HepG2 (cell line): Measurements from ENCODE around the gene MCM6. TPM values are rescaled to one million over a fixed set of nuclear protein-coding genes. Genes with fewer than 3 reads are reported as not detected.

Source experiments
- ATAC-seq: fragments of 200-7000 bp; cut with Tn5 transposase; 3 replicates; pipeline ENCODE4 v1.9.1; 2020; ENCODE audit warnings: mild to moderate bottlenecking, moderate library complexity
- BruUV-seq: library from RNA; stranded (reverse); fragments of 400-500 nt; replicated peaks from 2 replicates; lab custom pipeline; 2021; lab: Mats Ljungman, UMichigan
- CTCF ChIA-PET: fragments of 300-600 bp; formaldehyde crosslinking; extraction: SDS; loops from one replicate; lab custom pipeline; 2021; ENCODE audit warnings: low total read pairs, inconsistent platforms, low intra/inter-chr PET ratio; lab: Yijun Ruan, JAX
- POLR2A ChIA-PET: fragments of 350-600 bp; sonication (Branson Sonifier 250); formaldehyde crosslinking; loops from one replicate; lab custom pipeline; 2020; ENCODE audit warnings: antibody characterized with exemption, inconsistent platforms; lab: Yijun Ruan, JAX
- DNase-seq: peaks from one replicate; pipeline ENCODE4 v3.0.0-alpha.2; 2015; ENCODE audit warnings: low spot score
- FAIRE-seq: peaks from 3 replicates; lab custom pipeline; 2011; peaks lifted over from hg19 to GRCh38; lab: Jason Lieb, UNC
- H2AFZ ChIP-seq: one replicate; pipeline ENCODE4 v1.6.1; 2011; ENCODE audit warnings: low read length, inconsistent platforms
- H3K27ac ChIP-seq: fragments of 300-600 bp; 3 replicates; pipeline ENCODE4 v1.8.0; 2011; ENCODE audit warnings: mixed run types, mild to moderate bottlenecking, mixed read lengths, low read length, inconsistent platforms; ENCODE audit not compliant: insufficient read depth; ENCODE audit errors: extremely low read length
- H3K27me3 ChIP-seq, 2 experiments: fragments of 200-600 bp in 1 of 2; 2 replicates in 1 of 2; 3 replicates in 1 of 2; pipeline versions ENCODE4 v1.6.0 to v1.8.0; 2011; ENCODE audit warnings: low read length in 2 of 2, mild to moderate bottlenecking in 2 of 2, moderate library complexity in 2 of 2, inconsistent platforms in 1 of 2; ENCODE audit not compliant: insufficient read depth in 2 of 2, control insufficient read depth in 1 of 2
- H3K36me3 ChIP-seq, 2 experiments: fragments of 200-600 bp in 1 of 2; replicated peaks in 1 of 2; 2 replicates in 1 of 2; 3 replicates in 1 of 2; pipeline versions ENCODE4 v1.5.1 to v1.8.0; 2011; ENCODE audit warnings: low read length in 2 of 2, inconsistent platforms in 1 of 2; ENCODE audit not compliant: insufficient read depth in 2 of 2, control insufficient read depth in 1 of 2
- H3K4me1 ChIP-seq: 2 replicates; pipeline ENCODE4 v1.5.1; 2012; ENCODE audit warnings: low read length, inconsistent platforms; ENCODE audit not compliant: insufficient read depth
- H3K4me2 ChIP-seq: 2 replicates; pipeline ENCODE4 v1.6.0; 2011; ENCODE audit warnings: low read depth, low read length, inconsistent platforms
- H3K4me3 ChIP-seq, 3 experiments: fragments of 200-600 bp in 1 of 3; sonication (generic), shearing (Covaris generic) in 1 of 3; replicated peaks in 1 of 3; 2 replicates each; pipeline ENCODE4 v1.5.1; 2011 to 2016; ENCODE audit warnings: low read length in 3 of 3, inconsistent platforms in 2 of 3, low read depth in 2 of 3, mild to moderate bottlenecking in 2 of 3, control low read depth in 1 of 3, mixed read lengths in 1 of 3; ENCODE audit not compliant: insufficient read depth in 1 of 3
- H3K79me2 ChIP-seq: one replicate; pipeline ENCODE4 v1.6.1; 2011; ENCODE audit warnings: low read length, inconsistent platforms; ENCODE audit not compliant: insufficient read depth
- H3K9ac ChIP-seq: 2 replicates; pipeline ENCODE4 v1.6.0; 2011; ENCODE audit warnings: mild to moderate bottlenecking, low read depth, low read length, inconsistent platforms; ENCODE audit not compliant: insufficient read depth
- H3K9me3 ChIP-seq: 2 replicates; pipeline ENCODE4 v1.5.1; 2012; ENCODE audit warnings: mild to moderate bottlenecking, low read length
- H4K20me1 ChIP-seq: 2 replicates; pipeline ENCODE4 v1.6.0; 2011; ENCODE audit warnings: inconsistent platforms, mild to moderate bottlenecking, low read length, moderate library complexity; ENCODE audit not compliant: insufficient read depth
- CBX5 ChIP-seq: sonication (generic); formaldehyde crosslinking; IDR thresholded peaks from 2 replicates; pipeline ENCODE4 v1.4.0; 2020; ENCODE audit warnings: missing genetic modification reagents, borderline replicate concordance
- DMAP1 ChIP-seq: IDR thresholded peaks from 2 replicates; pipeline ENCODE4 v1.6.1; 2016
- DRAP1 ChIP-seq: IDR thresholded peaks from 2 replicates; pipeline ENCODE4 v1.6.1; 2016; ENCODE audit warnings: missing genetic modification reagents, missing compliant biosample characterization
- RERE ChIP-seq: IDR thresholded peaks from 2 replicates; pipeline ENCODE4 v1.6.1; 2016; ENCODE audit warnings: low read depth, missing genetic modification reagents, missing compliant biosample characterization
- SETDB1 ChIP-seq: sonication (generic); formaldehyde crosslinking; IDR thresholded peaks from 2 replicates; pipeline ENCODE4 v1.5.1; 2020; ENCODE audit warnings: missing genetic modification reagents, mild to moderate bottlenecking, borderline replicate concordance
- SMC3 ChIP-seq: IDR thresholded peaks from 2 replicates; pipeline ENCODE4 v1.6.1; 2011; ENCODE audit warnings: low read length, improper control_type of control experiment
- SRY ChIP-seq: sonication (generic); formaldehyde crosslinking; IDR thresholded peaks from 2 replicates; pipeline ENCODE4 v1.8.0; 2022; ENCODE audit warnings: mild to moderate bottlenecking, missing genetic modification reagents
- TBX3 ChIP-seq: fragments of 450-650 bp; IDR thresholded peaks from 2 replicates; pipeline ENCODE4 v1.6.1; 2017; ENCODE audit warnings: antibody characterized with exemption, mild to moderate bottlenecking, inconsistent platforms, borderline replicate concordance
- TEAD2 ChIP-seq: sonication (generic); formaldehyde crosslinking; IDR thresholded peaks from 2 replicates; pipeline ENCODE4 v1.9.0; 2021; ENCODE audit warnings: missing genetic modification reagents
- TEAD3 ChIP-seq: optimal IDR thresholded peaks from 2 replicates; pipeline ENCODE3; 2016; ENCODE audit warnings: borderline replicate concordance
- ZFP36 ChIP-seq: fragments of 150-350 bp; IDR thresholded peaks from 2 replicates; pipeline ENCODE4 v1.6.1; 2018; ENCODE audit warnings: borderline replicate concordance, low read length, low read depth; ENCODE audit not compliant: partially characterized antibody
- WGBS: methylation state at CpG from one replicate; pipeline ENCODE4 v1.1.6; 2017; ENCODE audit warnings: low lambda C conversion rate; 5-methylcytosine and 5-hydroxymethylcytosine counted together
- in situ Hi-C: cut with HindIII; loops from 2 replicates; pipeline ENCODE4 v1.10.0; 2017; ENCODE audit warnings: low pct_unique_long_range_greater_than_20kb; ENCODE audit not compliant: extremely low pct_ligation_motif_present
- intact Hi-C: fragments of 100-400 bp; cut with micrococcal nuclease; formaldehyde crosslinking; loops from one replicate; pipeline ENCODE4 v1.10.0; 2022; ENCODE audit not compliant: unreplicated experiment
- polyA plus RNA-seq, 8 experiments: library from polyadenylated mRNA; depleted of rRNA in 3 of 8; stranded (reverse) in 7 of 8; unstranded in 1 of 8; fragments of >200 nt; fragmentation: Illumina TruSeq in 4 of 8; extraction: Trizol in 4 of 8; gene quantifications; 2 replicates each; pipeline versions ENCODE4 v1.2.1 to v1.2.3, GENCODE V29; 2011 to 2016; ENCODE audit warnings: low read depth in 4 of 8, missing spikeins in 1 of 8, mixed read lengths in 1 of 8; ENCODE audit not compliant: insufficient read depth in 1 of 8
- total RNA-seq, 5 experiments: library from RNA; depleted of rRNA; stranded (reverse); fragments of >200 nt; fragmentation: Illumina TruSeq; extraction: Trizol; gene quantifications; 2 replicates each; pipeline ENCODE4 v1.2.3, GENCODE V29; 2016; ENCODE audit warnings: low read depth in 1 of 5
- TF ChIP-seq, protein P1 (sequence below): IDR thresholded peaks from 2 replicates; pipeline ENCODE4 v1.6.1; 2016; ENCODE audit warnings: control low read depth
- TF ChIP-seq, protein P2 (sequence below): sonication (generic); formaldehyde crosslinking; IDR thresholded peaks from 2 replicates; pipeline ENCODE4 v1.8.1; 2022; ENCODE audit warnings: low read depth, mild to moderate bottlenecking, missing genetic modification reagents
- TF ChIP-seq, protein P3 (sequence below): sonication (generic); formaldehyde crosslinking; IDR thresholded peaks from 2 replicates; pipeline ENCODE4 v1.5.0; 2020; ENCODE audit warnings: mild to moderate bottlenecking, missing genetic modification reagents, moderate library complexity

Gene MCM6
- total and polyA plus RNA-seq, 2 of the 13 experiments (the other 11 are each of a cell fraction or from before 2014, with no cell fraction given), result 9.7 to 18.7 TPM

- POLR2A ChIA-PET, result no interaction called here
- no TSS peak for BruUV-seq
- intact Hi-C loops (no loop called here), in situ Hi-C loops (no loop called here)
- 0 out of 6 replicates have a peak overlapping the region, but pooled peaks of 1 of the 3 experiments have one; percentile 14 for H3K4me3 ChIP-seq
- H3K27me3 ChIP-seq, result no peaks in the 10 kb centered on the region
- no peaks in the 10 kb centered on the region for H4K20me1 ChIP-seq
- no peak overlapping the region for H3K9ac ChIP-seq
- H3K36me3 ChIP-seq, result no peaks in the 10 kb centered on the region; a peak in 1 of 5 replicates
- peak overlapping the region; percentile 51 for H2AFZ ChIP-seq
- H3K27ac ChIP-seq, result no peak overlapping the region
- no peaks in the 10 kb centered on the region for H3K4me1 ChIP-seq
- FAIRE-seq (no peak), ATAC-seq (peak; percentile 44), DNase-seq (no peak)
- peak overlapping the region; percentile 50 for H3K4me2 ChIP-seq
- TF ChIP-seq, protein P1, sequence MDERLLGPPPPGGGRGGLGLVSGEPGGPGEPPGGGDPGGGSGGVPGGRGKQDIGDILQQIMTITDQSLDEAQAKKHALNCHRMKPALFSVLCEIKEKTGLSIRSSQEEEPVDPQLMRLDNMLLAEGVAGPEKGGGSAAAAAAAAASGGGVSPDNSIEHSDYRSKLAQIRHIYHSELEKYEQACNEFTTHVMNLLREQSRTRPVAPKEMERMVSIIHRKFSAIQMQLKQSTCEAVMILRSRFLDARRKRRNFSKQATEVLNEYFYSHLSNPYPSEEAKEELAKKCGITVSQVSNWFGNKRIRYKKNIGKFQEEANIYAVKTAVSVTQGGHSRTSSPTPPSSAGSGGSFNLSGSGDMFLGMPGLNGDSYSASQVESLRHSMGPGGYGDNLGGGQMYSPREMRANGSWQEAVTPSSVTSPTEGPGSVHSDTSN (CRISPR knock-in tag), result no peak
- TF ChIP-seq RERE (CRISPR knock-in tag) (no peak), DMAP1 (CRISPR knock-in tag) (no peak), ZFP36 (no peak), TBX3 (no peak), CBX5 (no peak), TEAD3 (CRISPR knock-in tag) (no peak), SMC3 (no peak), SETDB1 (CRISPR knock-in tag) (no peak), SRY (CRISPR knock-in tag) (no peak), DRAP1 (CRISPR knock-in tag) (no peak), TEAD2 (CRISPR knock-in tag) (no peak)
- TF ChIP-seq, protein P2, sequence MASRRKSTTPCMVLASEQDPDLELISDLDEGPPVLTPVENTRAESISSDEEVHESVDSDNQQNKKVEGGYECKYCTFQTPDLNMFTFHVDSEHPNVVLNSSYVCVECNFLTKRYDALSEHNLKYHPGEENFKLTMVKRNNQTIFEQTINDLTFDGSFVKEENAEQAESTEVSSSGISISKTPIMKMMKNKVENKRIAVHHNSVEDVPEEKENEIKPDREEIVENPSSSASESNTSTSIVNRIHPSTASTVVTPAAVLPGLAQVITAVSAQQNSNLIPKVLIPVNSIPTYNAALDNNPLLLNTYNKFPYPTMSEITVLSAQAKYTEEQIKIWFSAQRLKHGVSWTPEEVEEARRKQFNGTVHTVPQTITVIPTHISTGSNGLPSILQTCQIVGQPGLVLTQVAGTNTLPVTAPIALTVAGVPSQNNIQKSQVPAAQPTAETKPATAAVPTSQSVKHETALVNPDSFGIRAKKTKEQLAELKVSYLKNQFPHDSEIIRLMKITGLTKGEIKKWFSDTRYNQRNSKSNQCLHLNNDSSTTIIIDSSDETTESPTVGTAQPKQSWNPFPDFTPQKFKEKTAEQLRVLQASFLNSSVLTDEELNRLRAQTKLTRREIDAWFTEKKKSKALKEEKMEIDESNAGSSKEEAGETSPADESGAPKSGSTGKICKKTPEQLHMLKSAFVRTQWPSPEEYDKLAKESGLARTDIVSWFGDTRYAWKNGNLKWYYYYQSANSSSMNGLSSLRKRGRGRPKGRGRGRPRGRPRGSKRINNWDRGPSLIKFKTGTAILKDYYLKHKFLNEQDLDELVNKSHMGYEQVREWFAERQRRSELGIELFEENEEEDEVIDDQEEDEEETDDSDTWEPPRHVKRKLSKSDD (CRISPR knock-in tag), result no peak
- TF ChIP-seq, protein P3, sequence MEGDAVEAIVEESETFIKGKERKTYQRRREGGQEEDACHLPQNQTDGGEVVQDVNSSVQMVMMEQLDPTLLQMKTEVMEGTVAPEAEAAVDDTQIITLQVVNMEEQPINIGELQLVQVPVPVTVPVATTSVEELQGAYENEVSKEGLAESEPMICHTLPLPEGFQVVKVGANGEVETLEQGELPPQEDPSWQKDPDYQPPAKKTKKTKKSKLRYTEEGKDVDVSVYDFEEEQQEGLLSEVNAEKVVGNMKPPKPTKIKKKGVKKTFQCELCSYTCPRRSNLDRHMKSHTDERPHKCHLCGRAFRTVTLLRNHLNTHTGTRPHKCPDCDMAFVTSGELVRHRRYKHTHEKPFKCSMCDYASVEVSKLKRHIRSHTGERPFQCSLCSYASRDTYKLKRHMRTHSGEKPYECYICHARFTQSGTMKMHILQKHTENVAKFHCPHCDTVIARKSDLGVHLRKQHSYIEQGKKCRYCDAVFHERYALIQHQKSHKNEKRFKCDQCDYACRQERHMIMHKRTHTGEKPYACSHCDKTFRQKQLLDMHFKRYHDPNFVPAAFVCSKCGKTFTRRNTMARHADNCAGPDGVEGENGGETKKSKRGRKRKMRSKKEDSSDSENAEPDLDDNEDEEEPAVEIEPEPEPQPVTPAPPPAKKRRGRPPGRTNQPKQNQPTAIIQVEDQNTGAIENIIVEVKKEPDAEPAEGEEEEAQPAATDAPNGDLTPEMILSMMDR, result no peak
- CTCF ChIA-PET, result no interaction called here
- no peaks in the 10 kb centered on the region for H3K79me2 ChIP-seq
- WGBS, result 29% methylated on average over 2 of the region's 2 CpGs
- H3K9me3 ChIP-seq, result no peaks in the 10 kb centered on the region
Observed at GRCh38 chr2:135840601-135841000, 35.6 kb downstream of the MCM6 start.
